Suprapubic skin (tissue), 4 donors: Measurements from ENCODE around the gene GALNT3. TPM values are rescaled to one million over a fixed set of nuclear protein-coding genes. Genes with fewer than 3 reads are reported as not detected.

Source experiments
- DNase-seq, 2 donors: peaks; one replicate each; pipeline ENCODE4 v3.0.0-alpha.2; 2019; ENCODE audit warnings: low spot score in 2 of 2
- H3K27ac ChIP-seq: fragments of 200-600 bp; sonication (generic); one replicate; pipeline ENCODE4 v1.5.1; 2019
- H3K27me3 ChIP-seq: fragments of 200-600 bp; sonication (generic); one replicate; pipeline ENCODE4 v1.5.1; 2019
- H3K36me3 ChIP-seq: fragments of 200-600 bp; sonication (generic); one replicate; pipeline ENCODE4 v1.5.1; 2019
- H3K4me1 ChIP-seq: fragments of 200-600 bp; sonication (generic); one replicate; pipeline ENCODE4 v1.5.1; 2019
- H3K4me3 ChIP-seq: fragments of 200-600 bp; sonication (generic); one replicate; pipeline ENCODE4 v1.5.1; 2019; ENCODE audit warnings: mild to moderate bottlenecking
- H3K9me3 ChIP-seq: fragments of 200-600 bp; sonication (generic); one replicate; pipeline ENCODE4 v1.5.1; 2019
- CTCF ChIP-seq, 2 donors: fragments of 200-600 bp in 1 of 2; fragments of 450-650 bp in 1 of 2; sonication (generic) in 1 of 2; IDR thresholded peaks; one replicate each; pipeline ENCODE4 v1.5.1; 2016 to 2019; ENCODE audit warnings: antibody characterized with exemption in 2 of 2, mild to moderate bottlenecking in 1 of 2, moderate library complexity in 1 of 2
- EP300 ChIP-seq: sonication (generic); formaldehyde crosslinking; IDR thresholded peaks from one replicate; pipeline ENCODE4 v1.6.1; 2017; ENCODE audit warnings: antibody characterized with exemption
- POLR2A ChIP-seq, 2 donors: fragments of 450-650 bp; IDR thresholded peaks; one replicate each; pipeline ENCODE4 v1.6.1; 2017; ENCODE audit warnings: antibody characterized with exemption in 2 of 2, mild to moderate bottlenecking in 2 of 2, moderate library complexity in 2 of 2
- POLR2AphosphoS5 ChIP-seq, 3 donors: sonication (generic); formaldehyde crosslinking; IDR thresholded peaks; one replicate each; pipeline ENCODE4 v1.6.1; 2017; ENCODE audit warnings: antibody characterized with exemption in 3 of 3
- WGBS: methylation state at CpG from one replicate; pipeline ENCODE4 v1.1.5; 2018; 5-methylcytosine and 5-hydroxymethylcytosine counted together
- total RNA-seq, 4 donors: library from RNA; depleted of rRNA; stranded (reverse); fragments of >200 nt; gene quantifications; one replicate each; pipeline ENCODE4 v1.1.0, GENCODE V29; 2016

The GALNT3 gene
- total RNA-seq, 4 donors from 2014 or later, result 14.9 to 24.0 (median 15.9) TPM

GRCh38 chr2:165810418-165810817 lies 16.4 kb upstream of the GALNT3 start:
- no peak for TF ChIP-seq POLR2A (IDR thresholded peaks at IDR 0.05)
- no peak for TF ChIP-seq POLR2AphosphoS5 (IDR thresholded peaks at IDR 0.05)
- TF ChIP-seq CTCF (IDR thresholded peaks at IDR 0.05), result no peak
- no peak for TF ChIP-seq EP300
- H3K9me3 ChIP-seq, result no peaks in the 10 kb centered on the region
- WGBS, result 86% methylated on average over 9 of the region's 9 CpGs
- H3K4me1 ChIP-seq, result no peaks in the 10 kb centered on the region
- H3K27ac ChIP-seq, result no peak overlapping the region
- no peaks in the 10 kb centered on the region for H3K36me3 ChIP-seq
- H3K27me3 ChIP-seq, result no peaks in the 10 kb centered on the region
- H3K4me3 ChIP-seq, result no peak overlapping the region
- DNase-seq, result no peak

DNA sequence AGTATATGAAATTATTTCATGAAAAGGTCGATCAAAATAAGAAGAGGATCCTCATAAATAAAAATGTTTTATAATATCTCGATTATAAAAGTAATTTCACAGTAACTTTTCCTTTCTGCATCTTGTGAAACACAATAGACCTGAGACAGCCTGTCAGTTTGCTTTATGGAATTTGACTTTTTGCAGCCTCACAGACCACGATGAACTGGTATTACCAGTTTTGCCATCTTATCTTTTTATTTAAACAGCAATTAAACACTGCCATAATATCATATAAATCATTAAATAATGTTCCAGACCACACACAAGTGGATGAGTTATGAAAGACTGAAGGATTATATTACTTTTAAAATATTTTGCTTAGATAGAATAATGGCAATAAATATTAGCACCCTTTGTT lies 10.7 kb upstream of the GALNT3 start:
- no peaks in the 10 kb centered on the region for H3K27me3 ChIP-seq
- H3K27ac ChIP-seq, result no peak overlapping the region
- no peaks in the 10 kb centered on the region for H3K4me1 ChIP-seq
- 39% methylated on average over 3 of the region's 3 CpGs for WGBS
- H3K36me3 ChIP-seq, result no peaks in the 10 kb centered on the region
- DNase-seq, result no peak
- no peak overlapping the region for H3K4me3 ChIP-seq
- TF ChIP-seq EP300 (no peak), CTCF (IDR thresholded peaks at IDR 0.05) (no peak), POLR2A (IDR thresholded peaks at IDR 0.05) (no peak), POLR2AphosphoS5 (IDR thresholded peaks at IDR 0.05) (no peak)
- H3K9me3 ChIP-seq, result no peaks in the 10 kb centered on the region

DNA sequence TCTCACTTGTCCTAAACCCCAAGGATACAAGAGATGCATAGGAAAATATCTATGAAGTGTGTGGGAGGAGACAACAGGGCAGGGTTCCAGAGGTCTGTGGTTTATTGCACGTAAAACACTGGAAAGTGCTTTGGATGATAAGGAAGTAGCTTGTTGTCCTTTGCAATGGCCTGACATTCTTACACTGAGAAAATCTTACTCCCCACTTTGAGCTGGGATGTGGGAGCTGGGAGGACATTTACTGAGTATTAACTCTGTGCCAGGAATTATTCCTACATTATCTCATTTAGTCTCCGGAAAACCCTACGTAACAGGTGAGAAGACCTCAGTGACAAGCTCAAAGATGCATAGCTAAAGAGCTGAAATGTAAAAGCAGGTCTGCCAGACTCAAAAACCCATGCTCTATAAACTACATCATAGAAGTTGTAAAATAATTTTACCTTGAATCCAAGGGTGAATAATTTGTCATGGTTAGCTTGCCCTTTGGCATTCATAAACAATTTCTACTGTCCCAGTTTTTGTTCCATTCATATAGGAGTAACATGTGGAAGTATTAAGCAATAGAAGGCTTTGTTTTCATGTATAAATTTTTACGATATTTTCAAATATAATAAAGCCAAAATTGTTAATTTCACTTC lies 9.2 kb upstream of the GALNT3 start:
- Histone ChIP-seq H3K27ac (no peak overlapping the region), H3K36me3 (no peaks in the 10 kb centered on the region), H3K9me3 (no peaks in the 10 kb centered on the region), H3K4me1 (no peaks in the 10 kb centered on the region), H3K4me3 (no peak overlapping the region), H3K27me3 (no peaks in the 10 kb centered on the region)
- 75% methylated on average over 4 of the region's 4 CpGs for WGBS
- DNase-seq, result no peak
- no peak for TF ChIP-seq POLR2AphosphoS5 (IDR thresholded peaks at IDR 0.05)
- TF ChIP-seq POLR2A (IDR thresholded peaks at IDR 0.05), result no peak
- no peak for TF ChIP-seq EP300
- TF ChIP-seq CTCF (IDR thresholded peaks at IDR 0.05), result no peak

GRCh38 chr2:165801176-165801575 lies 7.1 kb upstream of the GALNT3 start:
- H3K27ac ChIP-seq, result no peak overlapping the region
- H3K4me3 ChIP-seq, result no peak overlapping the region
- no peak for DNase-seq
- WGBS, result 91% methylated on average over 3 of the region's 3 CpGs
- no peaks in the 10 kb centered on the region for H3K9me3 ChIP-seq
- H3K4me1 ChIP-seq, result no peaks in the 10 kb centered on the region
- H3K36me3 ChIP-seq, result no peaks in the 10 kb centered on the region
- no peaks in the 10 kb centered on the region for H3K27me3 ChIP-seq
- TF ChIP-seq POLR2AphosphoS5 (IDR thresholded peaks at IDR 0.05), result no peak
- no peak for TF ChIP-seq CTCF (IDR thresholded peaks at IDR 0.05)
- no peak for TF ChIP-seq EP300
- TF ChIP-seq POLR2A (IDR thresholded peaks at IDR 0.05), result no peak

- no peaks in the 10 kb centered on the region for H3K9me3 ChIP-seq
Measured at GRCh38 chr2:165796819-165797530, 2.9 kb upstream of the GALNT3 start.

More at GRCh38 chr2:165796819-165797530, 2.9 kb upstream of the GALNT3 start:
- no peaks in the 10 kb centered on the region for H3K36me3 ChIP-seq
- H3K27me3 ChIP-seq, result no peaks in the 10 kb centered on the region
- TF ChIP-seq EP300 (no peak), POLR2A (IDR thresholded peaks at IDR 0.05) (no peak), POLR2AphosphoS5 (IDR thresholded peaks at IDR 0.05) (no peak), CTCF (IDR thresholded peaks at IDR 0.05) (no peak)
- H3K27ac ChIP-seq, result no peak overlapping the region
- DNase-seq, result no peak
- H3K4me1 ChIP-seq, result peaks cover 26% of the 10 kb centered on the region
- H3K4me3 ChIP-seq, result no peak overlapping the region
- 56% methylated on average over 3 of the region's 3 CpGs for WGBS
